GM21515 (cell line): ENCODE measurements around the gene DSP.

Experiments used
- ATAC-seq: cut with Tn5 transposase; IDR thresholded peaks from one replicate; pipeline ENCODE4 v1.9.1; 2021; ENCODE audit not compliant: unreplicated experiment

The DSP gene

GRCh38 chr6:7541175-7542064, at the start of gene DSP:
TSS of gene DSP (plus strand) at chr6:7541671. CDS start at chr6:7541916, 245 bp downstream.
- no peak for ATAC-seq

- no peak for ATAC-seq
These were observed 47.6 kb upstream of the DSP start for GRCh38 chr6:7493866-7494265.

GRCh38 chr6:7494638-7495037, 46.8 kb upstream of the DSP start:
- no peak for ATAC-seq

- no peak for ATAC-seq
These were observed 45.1 kb upstream of the DSP start for GRCh38 chr6:7496266-7496875.

- ATAC-seq = no peak
These were observed 40.7 kb upstream of the DSP start for GRCh38 chr6:7500752-7501282.

- ATAC-seq = no peak
These were observed 38.7 kb upstream of the DSP start for GRCh38 chr6:7502743-7503142.

- no peak for ATAC-seq
These were observed 37.4 kb upstream of the DSP start for GRCh38 chr6:7504041-7504440.

GRCh38 chr6:7505189-7505699, 36.2 kb upstream of the DSP start:
- no peak for ATAC-seq

GRCh38 chr6:7507600-7507999, 33.9 kb upstream of the DSP start:
- no peak for ATAC-seq

GRCh38 chr6:7512320-7512719, 29.2 kb upstream of the DSP start:
- ATAC-seq = no peak

GRCh38 chr6:7513529-7513928, 27.9 kb upstream of the DSP start:
- no peak for ATAC-seq

- ATAC-seq = no peak
These were observed 26.1 kb upstream of the DSP start for GRCh38 chr6:7515363-7515762.

GRCh38 chr6:7518877-7519276, 22.6 kb upstream of the DSP start:
- ATAC-seq = no peak

GRCh38 chr6:7522873-7523272, 18.6 kb upstream of the DSP start:
- no peak for ATAC-seq

GRCh38 chr6:7523922-7524321, 17.5 kb upstream of the DSP start:
- no peak for ATAC-seq

GRCh38 chr6:7526755-7527154, 14.7 kb upstream of the DSP start:
- ATAC-seq = no peak

GRCh38 chr6:7528565-7528964, 12.9 kb upstream of the DSP start:
- ATAC-seq = no peak

GRCh38 chr6:7529141-7529540, 12.3 kb upstream of the DSP start:
- ATAC-seq = no peak

- no peak for ATAC-seq
These were observed 9.2 kb upstream of the DSP start for GRCh38 chr6:7532232-7532631.

GRCh38 chr6:7532821-7533220, 8.7 kb upstream of the DSP start:
- ATAC-seq = no peak

- ATAC-seq = no peak
These were observed 7.3 kb upstream of the DSP start for GRCh38 chr6:7534192-7534591.

GRCh38 chr6:7535498-7535897, 6.0 kb upstream of the DSP start:
- no peak for ATAC-seq
